DND-41 (cell line): Measurements from ENCODE around the gene TEX2.

Source experiments
- ATAC-seq: fragments of 200-7000 bp; cut with Tn5 transposase; 3 replicates; pipeline ENCODE4 v1.9.1; 2021; ENCODE audit warnings: low read depth; ENCODE audit not compliant: insufficient read depth
- DNase-seq: peaks from one replicate; pipeline ENCODE4 v3.0.0-alpha.2; 2020
- H2AFZ ChIP-seq: 2 replicates; pipeline ENCODE4 v1.6.0; 2012; ENCODE audit warnings: low read depth, low read length
- H3K27ac ChIP-seq: 2 replicates; pipeline ENCODE4 v1.5.1; 2012; ENCODE audit warnings: low read length, inconsistent platforms
- H3K27me3 ChIP-seq: fragments of 200-600 bp; sonication (generic); 2 replicates; pipeline ENCODE4 v1.6.0; 2012; ENCODE audit warnings: low read length, mild to moderate bottlenecking, inconsistent platforms; ENCODE audit not compliant: insufficient read depth, poor library complexity
- H3K36me3 ChIP-seq: 2 replicates; pipeline ENCODE4 v1.5.1; 2012; ENCODE audit warnings: low read length, inconsistent platforms; ENCODE audit not compliant: insufficient read depth
- H3K4me1 ChIP-seq: 2 replicates; pipeline ENCODE4 v1.5.1; 2012; ENCODE audit warnings: mild to moderate bottlenecking, low read length; ENCODE audit not compliant: insufficient read depth
- H3K4me2 ChIP-seq: 2 replicates; pipeline ENCODE4 v1.6.0; 2012; ENCODE audit warnings: mild to moderate bottlenecking, moderate library complexity, low read length, inconsistent platforms; ENCODE audit not compliant: insufficient read depth
- H3K4me3 ChIP-seq, 2 experiments: fragments of 200-600 bp in 1 of 2; shearing (Covaris generic) in 1 of 2; 2 replicates each; pipeline ENCODE4 v1.5.1; 2012 to 2016; ENCODE audit warnings: inconsistent platforms in 2 of 2, low read length in 2 of 2, mild to moderate bottlenecking in 2 of 2, low read depth in 1 of 2, moderate library complexity in 1 of 2
- H3K79me2 ChIP-seq: 2 replicates; pipeline ENCODE4 v1.6.0; 2012; ENCODE audit warnings: low read length, inconsistent platforms; ENCODE audit not compliant: insufficient read depth
- H3K9ac ChIP-seq: 2 replicates; pipeline ENCODE4 v1.6.0; 2012; ENCODE audit warnings: low read depth, mild to moderate bottlenecking, inconsistent platforms, low read length, moderate library complexity
- H3K9me3 ChIP-seq: 2 replicates; pipeline ENCODE4 v1.5.1; 2012; ENCODE audit warnings: low read length, moderate library complexity, mild to moderate bottlenecking, inconsistent platforms; ENCODE audit not compliant: insufficient read depth, severe bottlenecking
- H4K20me1 ChIP-seq: 2 replicates; pipeline ENCODE4 v1.6.0; 2012; ENCODE audit warnings: low read length; ENCODE audit not compliant: insufficient read depth
- EZH2 ChIP-seq: IDR thresholded peaks from 3 replicates; pipeline ENCODE4 v1.6.1; 2012; ENCODE audit warnings: borderline replicate concordance, low read depth, mild to moderate bottlenecking, moderate library complexity, low read length, inconsistent platforms; ENCODE audit not compliant: severe bottlenecking
- TF ChIP-seq, protein P1 (sequence below): IDR thresholded peaks from 2 replicates; pipeline ENCODE4 v1.5.1; 2012; ENCODE audit warnings: borderline replicate concordance, low read length, moderate library complexity, mild to moderate bottlenecking; ENCODE audit not compliant: poor library complexity, severe bottlenecking; ENCODE audit errors: extremely low read depth

TEX2 gene

GRCh38 chr17:64263000-64263766, at the start of gene TEX2:
TSS of gene TEX2 (minus strand) at chr17:64263260. CDS start at chr17:64214217, 49,043 bp downstream.
- Histone ChIP-seq H3K9me3 (no peaks in the 10 kb centered on the region), H4K20me1 (peaks cover 9% of the 10 kb centered on the region; the same call in 1 of the 2 replicates), H3K36me3 (no peaks in the 10 kb centered on the region; the same call in 1 of the 2 replicates), H3K27ac (peak within 1 kb of the TSS; percentile 66), H3K4me2 (peak within 1 kb of the TSS; percentile 83), H3K79me2 (peaks cover 38% of the 10 kb centered on the region), H3K9ac (peak within 1 kb of the TSS; percentile 76), H3K4me3 (peak within 1 kb of the TSS; percentile 67 to 89), H3K4me1 (peaks cover 31% of the 10 kb centered on the region), H3K27me3 (peaks cover 2% of the 10 kb centered on the region), H2AFZ (peak within 1 kb of the TSS; percentile 82)
- DNase-seq, result peak; percentile 91
- TF ChIP-seq, protein P1, sequence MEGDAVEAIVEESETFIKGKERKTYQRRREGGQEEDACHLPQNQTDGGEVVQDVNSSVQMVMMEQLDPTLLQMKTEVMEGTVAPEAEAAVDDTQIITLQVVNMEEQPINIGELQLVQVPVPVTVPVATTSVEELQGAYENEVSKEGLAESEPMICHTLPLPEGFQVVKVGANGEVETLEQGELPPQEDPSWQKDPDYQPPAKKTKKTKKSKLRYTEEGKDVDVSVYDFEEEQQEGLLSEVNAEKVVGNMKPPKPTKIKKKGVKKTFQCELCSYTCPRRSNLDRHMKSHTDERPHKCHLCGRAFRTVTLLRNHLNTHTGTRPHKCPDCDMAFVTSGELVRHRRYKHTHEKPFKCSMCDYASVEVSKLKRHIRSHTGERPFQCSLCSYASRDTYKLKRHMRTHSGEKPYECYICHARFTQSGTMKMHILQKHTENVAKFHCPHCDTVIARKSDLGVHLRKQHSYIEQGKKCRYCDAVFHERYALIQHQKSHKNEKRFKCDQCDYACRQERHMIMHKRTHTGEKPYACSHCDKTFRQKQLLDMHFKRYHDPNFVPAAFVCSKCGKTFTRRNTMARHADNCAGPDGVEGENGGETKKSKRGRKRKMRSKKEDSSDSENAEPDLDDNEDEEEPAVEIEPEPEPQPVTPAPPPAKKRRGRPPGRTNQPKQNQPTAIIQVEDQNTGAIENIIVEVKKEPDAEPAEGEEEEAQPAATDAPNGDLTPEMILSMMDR, result no peak
- no peak for TF ChIP-seq EZH2
- peak; percentile 88 for ATAC-seq

DNA sequence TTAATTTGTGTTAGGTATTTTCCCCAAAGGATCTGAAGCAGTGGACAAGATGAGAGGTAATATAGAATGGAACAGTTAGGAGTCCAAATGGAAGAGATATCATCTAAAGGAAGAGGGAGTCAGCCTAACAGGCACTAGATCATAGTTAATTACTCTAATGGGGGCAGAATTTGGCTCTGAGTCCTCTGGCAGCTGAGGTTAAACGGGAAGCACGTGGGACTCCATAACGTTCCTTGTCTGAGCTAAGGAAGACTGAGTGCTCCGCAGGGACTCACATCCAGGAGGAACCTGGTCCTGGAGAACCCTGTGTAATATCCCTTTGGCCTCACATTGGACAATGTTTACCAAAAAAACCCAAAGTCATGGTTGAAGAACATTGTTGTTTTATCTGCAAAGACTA, 46.6 kb upstream of the TEX2 start:
- Histone ChIP-seq H3K79me2 (no peaks in the 10 kb centered on the region), H3K36me3 (no peaks in the 10 kb centered on the region), H3K27me3 (no peaks in the 10 kb centered on the region), H3K9ac (no peak overlapping the region), H4K20me1 (no peaks in the 10 kb centered on the region), H3K4me3 (no peak overlapping the region), H3K4me2 (no peak overlapping the region), H3K9me3 (no peaks in the 10 kb centered on the region), H2AFZ (no peak overlapping the region), H3K4me1 (no peaks in the 10 kb centered on the region), H3K27ac (no peak overlapping the region)
- ATAC-seq, result no peak
- DNase-seq, result no peak
- no peak for TF ChIP-seq EZH2
- TF ChIP-seq, protein P1, result no peak

DNA sequence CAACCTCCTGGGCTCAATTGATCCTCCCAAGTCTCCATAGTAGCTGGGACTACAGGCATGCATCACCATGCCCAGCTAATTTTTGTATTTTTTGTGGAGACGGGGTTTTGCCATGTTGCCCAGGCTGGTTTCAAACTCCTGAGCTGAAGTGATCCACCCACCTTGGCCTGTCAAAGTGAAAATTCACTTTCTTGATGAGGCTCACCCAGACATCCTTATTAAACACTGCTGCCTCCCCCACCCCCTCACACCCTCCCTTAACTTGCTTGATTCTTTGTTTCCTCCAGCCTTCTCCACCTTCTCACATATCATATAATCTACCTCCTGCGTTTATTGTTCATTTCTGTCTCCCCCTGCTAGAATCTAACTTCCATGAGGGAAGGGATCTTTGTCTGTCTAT, 46.0 kb upstream of the TEX2 start:
- H3K9ac ChIP-seq, result no peak overlapping the region
- no peak for DNase-seq
- no peak overlapping the region for H3K4me2 ChIP-seq
- no peak overlapping the region for H2AFZ ChIP-seq
- H3K27ac ChIP-seq, result no peak overlapping the region
- H3K9me3 ChIP-seq, result no peaks in the 10 kb centered on the region
- no peak overlapping the region for H3K4me3 ChIP-seq
- ATAC-seq, result no peak
- H4K20me1 ChIP-seq, result no peaks in the 10 kb centered on the region
- no peaks in the 10 kb centered on the region for H3K79me2 ChIP-seq
- no peaks in the 10 kb centered on the region for H3K27me3 ChIP-seq
- H3K4me1 ChIP-seq, result no peaks in the 10 kb centered on the region
- H3K36me3 ChIP-seq, result no peaks in the 10 kb centered on the region
- TF ChIP-seq, protein P1, result no peak
- no peak for TF ChIP-seq EZH2
